GM10847 (cell line): Measurements from ENCODE around the gene TAS2R39.

Experiments
- POLR2A ChIP-seq: IDR thresholded peaks from 2 replicates; pipeline ENCODE4 v1.6.1; 2011; ENCODE audit not compliant: insufficient read length; ENCODE audit errors: extremely low read depth

TAS2R39 gene

DNA sequence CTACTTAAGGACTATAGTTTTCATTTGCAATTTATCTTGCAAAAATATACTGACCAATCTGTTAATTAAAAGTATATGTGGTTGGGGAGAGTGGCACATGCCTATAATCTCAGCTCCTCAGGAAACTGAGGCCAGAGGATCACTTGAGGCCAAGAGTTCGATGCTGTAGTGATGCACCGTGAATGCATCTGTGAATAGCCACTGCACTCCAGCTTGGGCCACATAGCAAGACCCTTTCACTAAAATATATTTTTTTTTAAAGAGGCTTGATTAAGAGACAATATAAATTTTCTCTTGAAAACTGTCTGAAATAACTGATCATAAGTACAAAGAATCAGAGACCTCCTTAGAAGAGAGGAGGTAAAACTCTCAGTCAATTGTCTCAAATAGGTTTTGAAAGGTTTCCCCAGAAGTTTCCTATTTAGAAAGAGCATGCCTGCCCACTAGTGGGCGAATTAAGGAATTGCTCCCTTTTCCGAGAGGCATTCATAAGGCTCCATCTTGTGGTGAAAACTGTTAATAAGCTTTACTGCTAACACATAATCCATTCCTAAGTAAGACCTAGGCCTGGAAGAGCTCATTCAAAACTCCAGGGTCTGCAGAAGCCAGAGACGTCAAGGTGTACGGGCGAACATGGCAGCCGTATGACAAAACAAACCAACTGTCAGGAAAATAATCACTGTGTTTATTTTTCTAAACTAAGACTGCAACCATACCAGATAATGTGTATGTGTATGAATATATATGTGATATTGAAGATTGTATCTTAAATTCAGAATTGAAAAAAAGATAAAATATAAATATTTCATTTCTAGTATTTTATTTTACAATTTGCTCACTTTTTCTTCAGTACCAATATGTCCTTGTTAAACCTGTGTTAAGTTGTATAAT lies 31.8 kb downstream of the TAS2R39 start:
- no peak for TF ChIP-seq POLR2A

DNA sequence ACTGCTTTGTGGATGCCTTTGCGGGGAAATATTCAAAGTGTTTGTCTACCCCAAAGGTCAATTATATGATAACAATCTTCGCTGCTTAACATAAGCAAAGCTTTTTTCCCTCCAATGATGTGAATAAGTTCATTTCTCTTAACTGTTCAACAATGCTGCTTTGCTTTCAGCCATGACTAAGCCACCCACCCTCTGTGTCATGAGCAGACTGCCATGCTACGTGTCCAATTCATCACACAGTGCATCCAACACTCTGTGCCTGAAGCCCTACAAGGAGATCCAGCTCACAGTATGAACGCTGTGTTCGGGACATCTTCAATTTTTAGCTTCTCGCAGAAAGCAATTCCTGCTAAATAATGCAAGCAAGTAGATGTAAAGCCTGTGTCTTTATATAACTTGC lies 32.9 kb downstream of the TAS2R39 start:
- no peak for TF ChIP-seq POLR2A

DNA sequence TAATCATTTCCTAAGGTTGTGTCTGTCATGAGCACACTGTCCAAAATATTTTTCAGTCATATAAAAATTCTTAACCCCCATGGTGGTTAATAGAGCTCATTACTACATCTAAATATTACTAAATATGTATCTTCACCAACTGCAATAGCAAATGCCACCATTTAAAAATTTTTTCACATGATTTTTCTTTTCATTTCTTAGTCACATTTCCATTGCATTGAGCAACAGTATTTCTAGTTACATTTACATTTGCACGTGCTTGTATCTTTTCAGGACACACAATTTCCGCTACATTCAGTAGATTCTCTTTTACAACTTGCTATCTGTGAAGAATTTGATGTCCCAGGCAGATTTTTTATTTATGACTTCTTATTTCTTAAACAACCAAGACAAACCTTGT lies 33.5 kb downstream of the TAS2R39 start:
- no peak for TF ChIP-seq POLR2A

DNA sequence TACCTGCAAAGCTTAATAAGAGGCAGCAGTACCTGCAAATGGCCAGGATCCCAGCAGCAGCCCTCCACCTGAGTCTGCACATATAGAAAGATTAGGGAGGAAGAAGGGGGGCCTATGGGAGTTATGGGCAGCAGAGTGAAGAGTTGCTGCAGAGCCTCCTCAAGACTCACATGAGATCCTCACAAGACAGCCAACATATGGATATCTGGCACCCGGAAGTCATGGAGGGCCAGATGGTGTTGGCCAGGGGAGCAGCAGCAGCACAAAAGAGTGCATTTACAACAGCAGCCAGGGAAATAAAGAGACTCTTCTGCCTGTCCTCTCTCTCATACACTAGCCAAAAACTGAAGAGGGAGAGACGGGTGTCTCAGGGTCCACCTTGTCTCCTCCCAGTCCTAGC lies 34.6 kb downstream of the TAS2R39 start:
- no peak for TF ChIP-seq POLR2A

DNA sequence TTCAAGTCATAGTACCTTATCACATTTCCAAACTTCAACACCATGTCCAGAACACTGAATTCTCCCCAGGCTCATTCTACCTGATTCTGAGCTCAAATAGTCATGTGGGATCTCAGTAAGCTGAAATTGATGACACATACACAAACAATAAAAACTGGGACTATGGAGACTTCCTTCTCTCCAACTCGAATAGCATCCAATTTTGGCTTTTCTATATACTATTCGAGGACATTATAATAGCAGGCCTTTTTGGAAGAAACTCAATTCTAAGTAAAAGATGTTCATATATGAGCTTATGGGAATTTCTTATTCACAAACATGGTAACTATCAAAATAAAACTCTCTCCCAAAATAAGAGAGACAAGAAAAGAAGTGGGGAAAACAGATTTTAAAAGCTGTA lies 38.1 kb downstream of the TAS2R39 start:
- TF ChIP-seq POLR2A, result no peak

DNA sequence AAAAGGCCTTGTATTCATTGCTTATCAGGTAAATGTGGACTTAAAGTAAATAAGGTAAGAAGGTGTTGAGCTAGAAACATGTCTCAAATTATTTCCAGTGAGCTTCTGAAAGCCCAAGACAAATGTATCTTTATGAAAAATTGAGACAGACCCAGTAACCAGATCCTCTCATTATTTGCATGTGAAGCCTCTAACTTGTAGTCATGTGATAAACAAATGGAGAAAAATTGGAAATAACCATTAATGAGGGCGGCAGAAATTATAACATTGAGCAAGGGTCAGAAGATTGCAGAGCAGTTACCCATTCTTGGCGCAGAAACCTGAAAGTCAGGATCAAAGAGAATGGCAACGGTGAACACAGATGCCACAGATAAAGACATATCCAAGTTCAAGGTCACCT lies 38.5 kb downstream of the TAS2R39 start, which contains the start of gene TAS2R40:
Gene TAS2R40 (plus strand): TSS at position 301 of the 400 bp plus-strand sequence. CDS start 42 bp downstream, at position 343.
- TF ChIP-seq POLR2A, result no peak

DNA sequence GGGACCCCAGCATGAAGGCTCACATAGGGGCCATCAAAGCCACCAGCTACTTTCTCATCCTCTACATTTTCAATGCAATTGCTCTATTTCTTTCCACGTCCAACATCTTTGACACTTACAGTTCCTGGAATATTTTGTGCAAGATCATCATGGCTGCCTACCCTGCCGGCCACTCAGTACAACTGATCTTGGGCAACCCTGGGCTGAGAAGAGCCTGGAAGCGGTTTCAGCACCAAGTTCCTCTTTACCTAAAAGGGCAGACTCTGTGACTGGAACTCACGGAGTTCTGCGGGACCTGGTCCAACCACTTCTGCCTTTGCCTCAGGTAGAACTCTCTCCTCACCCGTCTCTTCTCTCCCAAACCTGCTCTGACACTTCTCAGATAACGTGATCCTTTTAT lies 39.6 kb downstream of the TAS2R39 start:
- TF ChIP-seq POLR2A, result no peak

DNA sequence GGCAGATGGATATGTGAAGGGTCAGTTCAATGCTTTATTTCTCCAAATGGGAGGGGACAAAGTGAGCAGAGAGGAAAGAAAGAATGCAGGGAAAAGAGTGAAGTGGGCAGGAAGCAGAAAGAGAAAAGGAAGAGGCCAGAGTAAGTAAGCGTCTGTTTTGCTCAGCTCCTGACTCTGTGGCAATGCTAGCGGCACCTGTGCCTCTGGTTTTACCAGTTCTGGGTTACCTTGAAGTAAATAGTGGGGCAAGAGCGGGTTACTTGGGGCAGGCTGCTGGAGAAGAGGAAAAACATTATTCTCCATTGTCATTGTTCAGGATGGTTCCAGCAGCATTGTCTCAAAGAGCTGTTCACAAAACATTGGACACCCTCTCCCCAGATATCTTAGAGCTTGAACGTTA lies 40.6 kb downstream of the TAS2R39 start:
- no peak for TF ChIP-seq POLR2A

DNA sequence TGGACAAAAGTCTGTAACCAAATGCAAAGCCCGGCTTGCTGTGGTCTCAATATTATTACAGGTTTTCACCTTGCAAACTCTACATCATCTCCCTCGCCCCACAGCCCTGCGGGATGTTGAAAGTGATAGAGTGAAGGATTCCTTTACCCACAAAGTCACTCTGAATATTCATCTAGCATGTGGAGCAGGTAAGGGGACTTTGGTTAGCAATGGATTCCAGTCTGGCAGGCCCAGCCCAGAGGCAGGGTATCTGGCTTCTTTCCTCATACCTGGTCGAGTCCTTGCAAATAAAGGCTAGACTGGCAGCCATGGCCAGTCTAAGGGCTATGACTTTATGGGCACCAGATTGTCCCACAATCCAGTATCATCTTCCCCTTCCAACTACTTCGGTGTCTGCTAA lies 41.8 kb downstream of the TAS2R39 start:
- no peak for TF ChIP-seq POLR2A

DNA sequence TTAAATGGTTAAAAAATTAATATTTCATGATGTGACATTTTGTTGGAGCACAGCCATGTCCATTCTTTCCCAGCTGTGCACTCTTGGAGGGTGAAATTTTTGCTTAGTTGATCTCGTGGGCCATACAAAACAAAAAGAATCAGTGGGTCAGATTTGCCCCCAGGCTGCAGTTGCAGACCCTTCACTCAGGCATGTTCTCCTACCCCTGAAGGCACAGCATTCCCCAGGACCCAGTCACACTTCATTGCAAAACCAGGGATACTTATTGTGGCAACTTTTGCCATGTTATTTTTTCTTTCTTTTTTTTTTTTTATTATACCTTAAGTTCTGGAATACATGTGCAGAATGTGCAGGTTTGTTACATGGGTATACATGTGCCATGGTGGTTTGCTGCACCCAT lies 44.6 kb downstream of the TAS2R39 start:
- no peak for TF ChIP-seq POLR2A

DNA sequence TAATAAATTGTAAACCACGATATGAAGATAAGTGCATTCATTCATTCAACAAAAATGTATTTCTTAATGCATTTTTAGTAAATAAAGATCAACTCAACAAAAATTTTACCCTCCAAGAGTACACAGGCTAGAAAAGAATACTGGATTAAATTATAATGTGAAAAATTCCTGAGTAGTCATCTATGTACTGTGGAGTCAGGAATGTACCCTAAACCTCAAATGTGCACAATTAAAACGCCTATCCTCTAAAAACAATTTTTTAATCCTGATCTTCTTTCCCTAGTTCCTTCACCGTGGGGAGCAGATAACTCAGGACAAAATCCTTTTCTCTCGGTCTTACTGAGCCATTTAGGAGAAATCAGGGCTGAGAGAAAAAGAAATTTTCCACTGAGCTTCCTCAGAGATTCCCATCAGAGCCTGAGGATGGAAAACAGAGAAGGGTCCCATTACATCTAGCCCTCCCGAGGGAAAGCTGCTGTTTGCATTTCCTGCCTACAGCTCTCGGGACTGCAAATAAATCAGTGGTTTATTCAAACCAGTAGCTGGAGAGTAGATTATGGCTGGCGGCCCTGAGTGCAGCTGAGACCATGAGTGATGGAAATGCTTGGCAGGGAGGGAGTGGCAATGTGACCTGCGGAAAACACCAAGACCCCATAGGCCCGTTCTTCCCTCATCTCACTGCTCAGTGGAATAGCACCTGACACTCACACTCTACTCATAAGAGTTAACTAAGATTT lies 46.0 kb downstream of the TAS2R39 start:
- no peak for TF ChIP-seq POLR2A

DNA sequence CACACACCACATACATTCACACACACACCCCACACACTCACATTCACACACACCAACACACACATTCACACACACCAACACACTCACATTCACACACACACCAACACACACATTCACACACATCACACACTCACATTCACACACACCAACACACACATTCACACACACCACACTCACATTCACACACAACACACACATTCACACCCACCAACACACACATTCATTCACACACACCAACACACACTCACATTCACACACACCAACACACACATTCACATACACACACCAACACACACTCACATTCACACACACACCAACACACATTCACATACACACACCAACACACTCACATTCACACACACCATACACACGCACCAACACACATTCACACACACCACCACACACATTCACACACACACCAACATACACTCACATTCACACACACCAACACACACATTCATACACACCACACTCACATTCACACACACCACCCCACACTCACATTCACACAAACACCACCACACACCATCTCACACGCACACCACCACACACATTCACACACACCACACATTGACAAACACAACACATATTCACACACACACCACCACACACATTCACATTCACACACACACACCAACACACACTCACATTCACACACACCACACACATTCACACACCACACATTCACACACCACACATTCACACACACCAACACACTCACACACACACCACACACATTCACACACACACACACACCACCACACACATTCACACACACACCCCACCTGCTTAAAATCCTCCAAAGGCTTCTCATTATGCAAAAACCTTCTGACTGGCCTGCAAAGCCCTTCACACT lies 47.6 kb downstream of the TAS2R39 start:
- TF ChIP-seq POLR2A, result no peak
